MCF 10A (cell line): ENCODE results near the gene WDR27. TPM values are rescaled to one million over a fixed set of nuclear protein-coding genes. Genes with fewer than 3 reads are reported as not detected.

ENCODE experiments used
- BruUV-seq: library from RNA; stranded (reverse); fragments of 400-500 nt; replicated peaks from 2 replicates; lab custom pipeline; 2021; lab: Mats Ljungman, UMichigan
- CTCF ChIA-PET: fragments of 300-600 bp; sonication (Branson Sonifier 250); formaldehyde crosslinking; extraction: SDS; loops from one replicate; lab custom pipeline; 2021; ENCODE audit warnings: antibody characterized with exemption, inconsistent platforms; lab: Yijun Ruan, JAX
- POLR2A ChIA-PET: fragments of 300-600, 350-650 bp; sonication (Branson Sonifier 250); formaldehyde crosslinking; extraction: SDS; loops from one replicate; lab custom pipeline; 2020; ENCODE audit warnings: antibody characterized with exemption, inconsistent platforms; lab: Yijun Ruan, JAX
- DNase-seq: peaks from one replicate; pipeline ENCODE4 v3.0.0-alpha.2; 2018; ENCODE audit not compliant: unreplicated experiment
- H3K27ac Mint-ChIP-seq: one replicate; pipeline ENCODE4 v1.8.0; 2022; ENCODE audit warnings: mild to moderate bottlenecking, low read depth, mixed read lengths; ENCODE audit not compliant: unreplicated experiment
- H3K27me3 Mint-ChIP-seq: one replicate; pipeline ENCODE4 v1.8.0; 2022; ENCODE audit warnings: mixed read lengths; ENCODE audit not compliant: insufficient read depth, unreplicated experiment
- H3K36me3 Mint-ChIP-seq: one replicate; pipeline ENCODE4 v1.8.0; 2022; ENCODE audit warnings: mild to moderate bottlenecking, moderate library complexity, mixed read lengths; ENCODE audit not compliant: insufficient read depth, unreplicated experiment
- H3K4me1 Mint-ChIP-seq: one replicate; pipeline ENCODE4 v1.8.0; 2022; ENCODE audit warnings: mixed read lengths; ENCODE audit not compliant: insufficient read depth, unreplicated experiment
- H3K4me3 Mint-ChIP-seq: one replicate; pipeline ENCODE4 v1.8.0; 2022; ENCODE audit warnings: mild to moderate bottlenecking, moderate library complexity, mixed read lengths; ENCODE audit not compliant: unreplicated experiment
- H3K9me3 Mint-ChIP-seq: one replicate; pipeline ENCODE4 v1.8.0; 2022; ENCODE audit warnings: mixed read lengths; ENCODE audit not compliant: unreplicated experiment
- intact Hi-C: fragments of 100-400 bp; cut with micrococcal nuclease; formaldehyde crosslinking; loops from 2 replicates; pipeline ENCODE4 v1.14.1; 2022
- total RNA-seq: library from RNA; stranded (reverse); gene quantifications from 2 replicates; pipeline ENCODE4 v1.2.3, GENCODE V29; 2022
- TF ChIP-seq, protein P1 (sequence below): fragments of 200-600 bp; IDR thresholded peaks from one replicate; pipeline ENCODE4 v1.8.0; 2022; ENCODE audit warnings: antibody characterized with exemption, mild to moderate bottlenecking; ENCODE audit not compliant: unreplicated experiment

WDR27 gene
- total RNA-seq, 1 experiment from 2014 or later = 80.6 TPM

DNA sequence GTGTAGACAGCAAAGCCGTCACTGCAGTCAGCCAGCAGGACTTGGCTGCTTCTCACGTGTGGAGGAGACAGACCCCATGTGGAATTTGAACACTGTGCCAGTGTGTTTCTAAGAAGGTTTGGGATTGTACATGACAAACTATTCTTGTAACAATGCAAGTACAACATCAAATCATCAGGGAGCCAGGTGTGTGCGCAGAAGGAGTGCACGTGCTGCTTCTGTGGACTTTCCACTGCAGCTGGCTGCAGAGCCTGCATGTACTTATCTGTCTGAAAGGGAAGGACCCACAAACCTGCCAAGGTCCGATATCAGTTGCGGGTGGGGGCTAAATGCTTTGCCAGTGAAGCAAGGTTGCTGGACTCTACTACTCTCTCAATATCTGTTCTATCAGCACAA is 211.6 kb downstream of the WDR27 start:
- Mint-ChIP-seq H3K27me3 (no peaks in the 10 kb centered on the region), H3K4me1 (peaks cover 3% of the 10 kb centered on the region), H3K9me3 (no peaks in the 10 kb centered on the region), H3K36me3 (no peaks in the 10 kb centered on the region), H3K4me3 (no peak overlapping the region), H3K27ac (no peak overlapping the region)
- DNase-seq = no peak
- no TSS peak for BruUV-seq
- CTCF ChIA-PET = no interaction called here
- TF ChIP-seq, protein P1, sequence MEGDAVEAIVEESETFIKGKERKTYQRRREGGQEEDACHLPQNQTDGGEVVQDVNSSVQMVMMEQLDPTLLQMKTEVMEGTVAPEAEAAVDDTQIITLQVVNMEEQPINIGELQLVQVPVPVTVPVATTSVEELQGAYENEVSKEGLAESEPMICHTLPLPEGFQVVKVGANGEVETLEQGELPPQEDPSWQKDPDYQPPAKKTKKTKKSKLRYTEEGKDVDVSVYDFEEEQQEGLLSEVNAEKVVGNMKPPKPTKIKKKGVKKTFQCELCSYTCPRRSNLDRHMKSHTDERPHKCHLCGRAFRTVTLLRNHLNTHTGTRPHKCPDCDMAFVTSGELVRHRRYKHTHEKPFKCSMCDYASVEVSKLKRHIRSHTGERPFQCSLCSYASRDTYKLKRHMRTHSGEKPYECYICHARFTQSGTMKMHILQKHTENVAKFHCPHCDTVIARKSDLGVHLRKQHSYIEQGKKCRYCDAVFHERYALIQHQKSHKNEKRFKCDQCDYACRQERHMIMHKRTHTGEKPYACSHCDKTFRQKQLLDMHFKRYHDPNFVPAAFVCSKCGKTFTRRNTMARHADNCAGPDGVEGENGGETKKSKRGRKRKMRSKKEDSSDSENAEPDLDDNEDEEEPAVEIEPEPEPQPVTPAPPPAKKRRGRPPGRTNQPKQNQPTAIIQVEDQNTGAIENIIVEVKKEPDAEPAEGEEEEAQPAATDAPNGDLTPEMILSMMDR = no peak
- POLR2A ChIA-PET = no interaction called here
- intact Hi-C loops = no loop called here

DNA sequence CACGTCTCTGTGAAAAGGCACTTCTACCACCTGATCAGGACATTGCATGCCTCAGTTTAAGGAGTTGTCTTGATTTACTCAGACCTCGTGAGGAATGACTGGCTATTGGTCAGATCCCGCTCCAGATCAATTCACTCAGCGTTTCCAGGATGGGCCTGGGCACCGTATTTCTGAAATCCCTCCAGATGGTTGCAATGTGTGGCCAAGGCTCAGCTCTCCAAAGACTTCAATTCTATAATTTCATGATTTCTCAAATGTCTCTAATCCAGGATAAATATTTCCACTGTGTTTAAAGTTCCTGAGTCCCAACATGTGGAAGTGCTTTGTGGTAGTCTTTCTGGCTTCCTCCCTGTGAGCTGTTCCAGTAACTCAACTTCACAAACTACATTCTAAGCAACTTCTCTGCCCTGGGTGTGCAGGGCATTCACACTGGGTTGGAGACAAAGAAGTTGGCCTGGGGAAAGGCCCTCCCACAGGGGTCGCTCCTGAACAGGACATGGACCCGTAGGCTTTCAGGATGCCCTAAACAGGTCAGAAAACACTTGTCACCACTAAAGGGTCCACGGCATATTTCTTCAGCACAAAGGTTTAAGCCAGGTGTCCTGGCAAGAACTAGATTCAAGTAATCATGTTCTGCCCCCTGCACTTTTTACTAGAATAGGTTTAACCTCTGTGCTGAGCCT is 212.1 kb downstream of the WDR27 start:
- TF ChIP-seq, protein P1 = no peak
- ChIA-PET POLR2A (no interaction called here), CTCF (no interaction called here)
- BruUV-seq = no TSS peak
- DNase-seq = no peak
- Mint-ChIP-seq H3K36me3 (no peaks in the 10 kb centered on the region), H3K9me3 (no peaks in the 10 kb centered on the region), H3K27ac (no peak overlapping the region), H3K4me1 (no peaks in the 10 kb centered on the region), H3K27me3 (no peaks in the 10 kb centered on the region), H3K4me3 (no peak overlapping the region)
- intact Hi-C loops = no loop called here

DNA sequence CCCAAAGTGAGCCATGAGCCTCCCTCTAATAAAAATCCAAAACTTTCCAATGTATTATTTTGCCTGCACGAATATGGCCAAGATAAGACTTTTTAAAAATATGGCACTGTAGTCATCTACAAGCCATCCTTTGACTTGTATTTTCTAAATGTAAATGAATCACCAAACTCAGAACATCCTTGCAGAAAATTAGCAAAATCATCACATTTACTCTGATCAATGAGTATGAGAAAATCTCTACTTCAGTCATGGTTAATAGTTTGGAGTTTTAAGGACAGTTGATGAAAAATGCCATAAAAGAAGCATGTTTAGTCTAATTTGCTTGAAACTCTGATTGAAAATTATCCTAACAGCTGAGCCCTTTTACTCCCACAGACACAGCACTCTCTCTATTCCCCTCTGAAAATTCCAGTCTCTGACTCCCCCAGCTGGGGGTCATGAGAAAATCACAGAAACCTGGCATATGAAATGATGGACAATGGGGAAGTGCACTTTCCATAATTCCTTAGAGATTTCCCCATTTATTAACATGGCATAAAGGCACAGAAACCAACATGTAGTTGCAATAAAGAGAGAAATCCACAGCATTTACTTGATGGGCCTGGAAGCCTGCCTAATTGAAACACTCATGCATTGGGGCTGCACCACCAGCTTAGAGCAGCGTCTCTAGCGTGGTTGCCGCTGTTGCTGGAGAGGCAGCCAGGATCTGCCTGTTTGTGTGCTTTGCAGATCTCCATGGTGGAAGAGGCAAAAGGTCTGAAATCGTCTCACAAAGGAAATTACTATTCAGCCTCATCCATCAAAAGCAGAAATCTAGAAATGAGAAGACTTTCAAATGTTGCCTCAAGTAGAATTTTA is 214.0 kb downstream of the WDR27 start:
- CTCF ChIA-PET = no interaction called here
- TF ChIP-seq, protein P1 = no peak
- intact Hi-C loops = loop anchor here (1.0 kb wide), 2 partner anchors 531 to 593 kb away; no protein-coding TSS in a partner anchor
- H3K4me3 Mint-ChIP-seq = no peak overlapping the region
- peak; percentile 16 for DNase-seq
- H3K9me3 Mint-ChIP-seq = peaks cover 17% of the 10 kb centered on the region
- H3K36me3 Mint-ChIP-seq = no peaks in the 10 kb centered on the region
- H3K4me1 Mint-ChIP-seq = no peaks in the 10 kb centered on the region
- no TSS peak for BruUV-seq
- H3K27me3 Mint-ChIP-seq = no peaks in the 10 kb centered on the region
- POLR2A ChIA-PET = no interaction called here
- H3K27ac Mint-ChIP-seq = no peak overlapping the region

DNA sequence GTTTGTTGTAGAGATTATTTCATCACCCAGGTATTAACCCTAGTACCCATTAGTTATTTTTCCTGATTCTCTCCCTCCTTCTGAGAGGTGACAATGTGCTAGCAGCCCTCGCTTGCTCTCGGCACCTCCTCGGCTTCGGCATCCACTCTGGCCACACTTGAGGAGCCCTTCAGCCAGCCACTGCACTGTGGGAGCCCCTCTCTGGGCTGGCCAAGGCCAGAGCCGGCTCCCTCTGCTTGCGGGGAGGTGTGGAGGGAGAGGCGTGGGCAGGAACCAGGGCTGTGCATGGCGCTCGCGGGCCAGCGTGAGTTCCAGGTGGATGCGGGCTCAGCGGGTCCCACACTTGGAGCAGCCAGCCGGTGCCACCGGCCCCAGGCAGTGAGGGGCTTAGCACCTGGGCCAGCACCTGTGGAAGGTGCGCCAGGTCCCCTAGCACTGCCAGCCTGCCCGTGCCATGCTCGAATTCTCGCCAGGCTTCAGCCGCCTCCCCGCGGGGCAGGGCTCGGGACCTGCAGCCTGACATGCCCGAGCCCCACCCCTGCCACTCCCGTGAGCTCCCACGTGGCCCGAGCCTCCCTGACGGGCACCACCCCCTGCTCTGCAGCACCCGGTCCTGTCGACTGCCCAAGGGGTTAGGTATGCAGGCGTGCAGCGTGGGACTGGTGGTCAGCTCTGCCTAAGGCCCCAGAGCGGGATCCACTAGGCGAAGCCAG is 221.9 kb downstream of the WDR27 start:
- POLR2A ChIA-PET = no interaction called here
- H3K36me3 Mint-ChIP-seq = no peaks in the 10 kb centered on the region
- H3K27ac Mint-ChIP-seq = no peak overlapping the region
- CTCF ChIA-PET = no interaction called here
- peaks cover 38% of the 10 kb centered on the region for H3K9me3 Mint-ChIP-seq
- H3K27me3 Mint-ChIP-seq = no peaks in the 10 kb centered on the region
- intact Hi-C loops = no loop called here
- TF ChIP-seq, protein P1 = no peak
- H3K4me1 Mint-ChIP-seq = no peaks in the 10 kb centered on the region
- no TSS peak for BruUV-seq
- DNase-seq = no peak
- no peak overlapping the region for H3K4me3 Mint-ChIP-seq
